GM19468 (cell line): ENCODE measurements around the gene TEX29.

Experiments used
- ATAC-seq: cut with Tn5 transposase; IDR thresholded peaks from one replicate; pipeline ENCODE4 v1.9.1; 2021; ENCODE audit warnings: mild to moderate bottlenecking, moderate library complexity, moderate number of reproducible peaks; ENCODE audit not compliant: unreplicated experiment; ENCODE audit errors: extremely low read depth

The TEX29 gene

DNA sequence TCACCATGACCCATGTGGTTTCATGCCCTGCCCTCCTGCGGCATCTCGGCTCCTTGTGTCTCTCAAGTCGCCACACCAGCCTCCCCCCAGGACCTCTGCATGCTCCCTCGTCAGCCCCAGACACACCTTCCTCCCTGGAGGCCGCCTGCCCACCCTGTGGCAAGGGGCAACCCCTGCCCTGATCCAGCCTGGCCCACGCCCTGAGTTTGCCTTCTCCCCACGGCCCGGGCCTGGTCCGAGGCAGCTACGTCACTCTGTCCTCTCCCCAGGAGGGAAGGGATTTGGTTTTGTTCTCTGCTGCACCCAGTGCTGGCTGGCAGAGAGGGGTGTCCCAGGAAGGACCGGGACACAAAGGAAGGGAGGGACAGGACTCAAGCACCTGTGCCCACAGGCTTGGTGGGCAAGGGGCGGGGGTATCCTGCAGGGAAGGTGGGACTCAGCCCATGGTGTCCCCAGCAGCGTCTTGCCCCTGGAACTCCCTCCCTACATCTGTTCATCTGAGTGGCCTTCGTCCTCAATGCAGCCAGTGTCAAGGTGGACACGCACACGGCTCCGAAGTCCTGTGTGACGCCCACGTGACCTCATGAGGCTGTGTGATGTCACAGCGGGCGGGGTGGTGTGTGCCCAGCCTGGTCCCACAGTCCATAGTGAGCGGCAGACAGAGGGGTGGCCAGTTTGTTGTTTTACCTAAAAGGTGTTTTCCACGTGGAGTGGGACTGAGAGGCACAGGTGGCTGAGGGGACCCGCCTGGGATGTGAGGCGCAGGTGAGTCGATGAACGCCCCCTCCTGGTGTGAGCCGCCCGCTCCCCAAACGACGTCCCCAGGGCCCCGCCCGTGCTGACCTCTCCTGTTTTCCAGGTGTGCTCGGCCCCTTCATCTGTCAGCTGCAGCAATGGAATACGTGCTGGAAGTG lies at the start of gene TEX29:
Gene TEX29, plus strand, starts transcription at position 645 of the 914 bp plus-strand sequence. Its CDS starts 249 bp downstream, at position 894.
- no peak for ATAC-seq

DNA sequence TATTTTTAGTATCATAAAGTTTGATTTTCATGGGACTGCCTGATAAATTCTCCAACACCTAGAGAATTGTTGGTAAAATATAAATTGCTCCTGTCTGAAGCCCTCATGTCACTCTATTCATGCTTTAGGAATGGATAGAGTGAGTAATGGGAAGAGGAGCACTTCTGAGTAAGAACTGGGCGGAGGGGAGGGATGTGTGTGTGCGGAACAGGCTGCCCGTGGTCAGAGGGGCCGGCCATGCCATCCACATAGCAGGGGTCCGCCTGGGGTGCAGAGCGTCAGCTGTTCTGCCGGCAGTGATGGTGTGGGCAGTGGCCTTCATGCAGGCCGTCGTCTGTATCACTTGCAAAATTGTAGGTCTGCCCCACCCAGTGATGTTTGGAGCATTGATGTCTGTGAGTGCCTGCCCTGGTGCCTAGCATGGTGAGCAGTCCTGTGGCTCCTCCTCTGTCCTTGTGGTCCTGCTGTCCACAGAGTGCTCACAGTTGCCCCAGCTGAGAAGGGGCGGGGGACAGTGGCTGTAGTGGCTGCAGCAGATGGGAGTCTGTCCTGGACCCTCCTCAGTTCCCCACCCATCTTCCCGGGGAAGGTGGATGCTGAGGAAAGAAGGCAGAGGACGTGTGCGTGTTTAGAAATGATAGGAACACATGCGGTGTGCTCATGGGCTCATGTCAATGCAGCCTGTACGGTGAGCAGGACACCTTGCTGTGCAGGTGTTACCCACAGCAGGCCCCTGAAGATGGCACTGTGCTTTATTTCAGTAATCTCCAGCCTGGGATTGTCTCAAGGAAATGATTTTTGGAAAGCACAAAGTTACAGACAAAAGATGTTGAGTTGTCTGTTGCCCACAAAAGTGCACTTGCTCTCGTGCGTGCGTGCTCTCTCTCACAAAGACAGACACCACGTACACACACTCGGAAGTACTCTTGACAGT lies 49.4 kb upstream of the TEX29 start:
- no peak for ATAC-seq

DNA sequence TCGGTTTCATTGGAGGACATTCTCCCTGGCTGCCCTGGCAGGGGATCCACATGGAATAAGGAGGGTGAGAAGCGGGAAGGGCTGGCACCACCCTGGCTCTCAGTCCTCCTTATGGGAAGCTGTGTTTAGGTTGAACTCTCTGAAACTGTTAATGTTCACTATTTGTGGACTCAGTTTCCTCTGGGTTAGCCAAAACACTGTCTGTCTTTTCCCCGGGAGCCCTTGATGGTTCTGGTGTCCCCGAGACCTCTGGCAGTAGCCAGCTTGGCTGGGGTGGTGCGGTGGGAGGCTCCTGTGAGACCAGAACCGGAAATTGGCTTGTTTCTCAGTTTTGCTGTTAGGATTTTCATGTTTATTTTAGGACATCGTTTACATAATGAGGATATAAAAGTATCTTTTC lies 48.3 kb upstream of the TEX29 start:
- no peak for ATAC-seq

DNA sequence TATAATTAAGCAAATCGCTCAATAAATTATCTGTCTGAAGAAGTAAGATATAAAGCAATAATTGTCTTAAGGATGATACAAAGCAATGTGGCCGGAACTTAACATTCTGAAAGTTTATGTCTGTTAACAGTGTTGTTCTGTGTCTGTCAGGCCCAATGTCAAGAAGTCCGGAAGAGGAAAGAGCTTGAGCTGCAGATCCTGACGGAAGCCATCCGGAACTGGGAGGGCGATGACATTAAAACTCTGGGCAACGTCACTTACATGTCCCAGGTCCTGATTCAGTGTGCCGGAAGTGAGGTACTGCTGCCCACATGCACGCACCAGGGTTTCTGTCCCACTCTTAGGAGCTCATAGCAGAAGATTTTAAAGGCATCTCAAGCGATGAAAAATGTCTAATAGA lies 45.1 kb upstream of the TEX29 start:
- ATAC-seq = no peak

DNA sequence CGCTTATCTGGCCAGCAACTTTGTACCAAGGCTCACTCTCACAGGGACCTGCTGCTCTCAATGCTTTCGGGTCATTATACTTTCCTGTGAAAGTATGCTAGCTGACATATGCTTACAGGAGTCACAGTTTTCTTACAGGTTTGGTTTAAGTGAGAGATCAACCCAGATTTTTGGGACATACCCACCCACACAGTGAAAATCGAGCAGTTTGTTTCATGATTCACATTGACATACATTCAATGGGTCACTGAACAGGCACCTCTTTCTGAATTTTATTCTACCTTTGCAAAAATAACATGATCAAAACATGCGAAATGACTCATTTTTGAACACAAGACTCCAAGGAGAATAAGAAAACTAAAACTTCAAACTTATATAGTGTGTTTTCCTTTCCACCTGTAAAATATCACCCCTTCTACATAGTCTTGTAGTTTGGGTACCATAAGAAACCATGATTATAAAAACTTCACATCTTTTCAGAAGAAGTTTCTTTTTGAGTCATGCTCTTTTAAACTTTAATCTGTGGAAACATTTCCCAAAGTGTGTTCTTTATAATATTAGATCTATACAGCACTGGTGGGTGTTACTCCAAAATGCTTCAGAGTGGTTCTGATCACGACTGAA lies 44.3 kb upstream of the TEX29 start:
- no peak for ATAC-seq

DNA sequence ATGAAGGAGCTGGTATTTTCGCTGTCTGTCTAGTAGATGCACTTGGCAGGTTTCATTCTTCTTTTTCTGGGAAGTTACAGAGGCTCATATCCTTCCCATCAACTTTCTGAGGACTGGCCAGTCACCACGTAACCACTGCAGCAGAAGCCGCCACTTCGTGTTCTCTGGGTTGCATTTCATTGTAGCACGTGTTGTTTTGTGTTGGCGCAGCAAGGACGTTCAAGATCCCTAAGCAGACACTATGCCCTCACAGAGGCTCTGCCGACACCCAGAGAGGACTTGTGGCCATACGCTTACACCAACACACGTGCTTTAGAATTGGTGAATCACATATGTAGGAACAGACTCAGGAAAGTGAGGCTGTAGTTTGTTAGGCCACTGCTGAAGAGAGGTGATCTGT lies 42.2 kb upstream of the TEX29 start:
- ATAC-seq = no peak

DNA sequence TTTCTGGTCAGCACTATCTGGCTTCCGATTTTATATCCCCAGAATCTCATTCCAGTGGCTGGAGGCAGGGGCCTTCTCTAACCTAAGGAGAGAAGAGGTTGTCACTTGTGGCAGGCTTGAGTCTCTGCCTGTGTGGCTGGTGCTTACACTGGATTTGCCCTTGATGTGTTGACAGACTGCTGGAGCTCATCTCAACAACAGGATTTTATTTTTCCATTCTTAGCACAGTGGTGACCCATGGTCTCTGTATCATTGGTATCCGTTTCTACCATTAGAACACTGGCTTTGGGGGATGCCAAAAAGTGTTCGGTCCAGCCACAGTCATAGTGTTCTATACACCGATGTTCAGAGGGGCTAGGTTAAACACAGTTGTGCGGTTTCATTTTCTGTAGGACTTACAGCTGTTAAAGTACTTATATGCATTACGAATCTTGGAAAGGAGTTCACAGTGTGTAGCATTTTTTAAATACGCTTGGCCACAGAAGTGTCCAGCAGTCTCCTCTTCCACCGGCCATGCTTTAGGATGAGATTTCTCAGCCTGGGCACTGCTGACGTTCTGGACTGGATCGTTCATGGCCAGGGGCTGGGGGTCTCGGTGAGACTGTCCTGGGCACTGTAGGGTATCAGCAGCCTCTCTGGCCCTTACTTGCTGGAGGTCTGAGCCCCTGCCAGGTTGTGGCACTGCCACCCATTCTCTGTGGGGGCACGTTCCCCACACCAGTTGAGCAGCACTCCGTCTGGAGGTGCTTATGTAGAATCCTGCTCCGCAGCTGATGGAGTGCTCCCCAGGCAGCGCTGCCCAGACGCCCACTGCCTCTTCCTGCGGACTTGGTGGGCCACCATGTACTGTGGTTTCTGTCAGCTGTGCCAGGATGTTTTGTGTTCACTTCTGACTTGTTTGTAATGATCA lies 41.4 kb upstream of the TEX29 start:
- no peak for ATAC-seq

DNA sequence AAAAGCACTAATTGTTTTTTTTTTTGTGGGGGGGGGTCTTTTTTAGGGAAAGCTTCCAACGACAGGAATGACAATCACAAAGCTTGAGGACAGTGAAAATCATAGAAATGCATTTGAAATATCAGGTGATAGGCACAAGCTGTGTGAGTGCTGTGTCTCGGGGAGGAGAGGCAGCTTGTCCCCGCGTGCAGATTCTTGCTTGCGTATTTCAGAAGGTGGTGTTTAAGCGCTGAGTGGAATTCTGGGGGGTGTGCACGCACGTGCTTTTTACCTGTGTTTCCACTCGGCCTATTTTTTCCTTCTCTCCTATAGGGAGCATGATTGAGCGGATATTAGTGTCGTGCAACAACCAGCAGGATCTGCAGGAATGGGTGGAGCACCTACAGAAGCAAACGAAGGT lies 40.2 kb upstream of the TEX29 start:
- no peak for ATAC-seq

DNA sequence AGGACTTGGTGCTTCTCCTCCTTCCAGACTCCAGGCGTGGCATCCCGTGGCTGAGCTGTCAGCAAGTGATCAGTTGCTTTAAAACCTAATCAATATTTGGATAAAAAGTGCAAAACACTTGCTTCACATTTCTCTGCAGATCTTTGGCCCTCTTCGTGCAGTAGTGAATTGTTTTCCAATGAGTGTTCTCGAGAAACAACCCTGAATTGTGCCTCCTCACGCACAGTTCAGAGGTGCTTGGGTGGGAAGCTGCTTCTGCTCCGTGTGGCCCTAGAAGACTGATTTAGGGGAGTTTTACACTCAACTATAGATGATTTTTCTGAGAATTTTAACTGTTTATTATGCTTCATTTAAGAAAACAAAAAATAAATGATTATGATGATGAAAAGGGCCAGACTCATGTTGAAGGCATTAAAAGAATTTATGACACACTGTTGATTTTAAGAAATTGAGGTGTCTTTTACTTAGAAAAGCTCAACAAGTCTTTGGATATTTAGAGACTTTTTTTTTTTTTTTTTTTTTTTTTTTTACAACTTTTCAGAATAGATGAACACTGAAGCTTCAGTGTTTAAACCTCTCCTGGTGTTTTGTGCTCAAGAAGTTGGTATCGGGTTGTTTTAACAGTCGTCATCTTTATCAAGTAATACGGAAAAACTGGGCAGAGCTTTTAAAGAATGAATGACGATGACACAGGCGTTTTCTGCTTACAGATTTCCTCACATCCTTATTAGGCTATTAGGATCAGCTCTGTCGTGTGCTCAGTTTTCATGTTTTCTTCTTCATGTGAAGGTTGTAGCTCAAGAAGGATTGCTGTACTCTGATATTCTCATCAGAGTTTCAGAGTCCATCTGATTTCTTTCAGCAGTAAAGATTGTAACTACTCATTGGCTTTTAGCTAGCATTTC lies 39.5 kb upstream of the TEX29 start:
- no peak for ATAC-seq

DNA sequence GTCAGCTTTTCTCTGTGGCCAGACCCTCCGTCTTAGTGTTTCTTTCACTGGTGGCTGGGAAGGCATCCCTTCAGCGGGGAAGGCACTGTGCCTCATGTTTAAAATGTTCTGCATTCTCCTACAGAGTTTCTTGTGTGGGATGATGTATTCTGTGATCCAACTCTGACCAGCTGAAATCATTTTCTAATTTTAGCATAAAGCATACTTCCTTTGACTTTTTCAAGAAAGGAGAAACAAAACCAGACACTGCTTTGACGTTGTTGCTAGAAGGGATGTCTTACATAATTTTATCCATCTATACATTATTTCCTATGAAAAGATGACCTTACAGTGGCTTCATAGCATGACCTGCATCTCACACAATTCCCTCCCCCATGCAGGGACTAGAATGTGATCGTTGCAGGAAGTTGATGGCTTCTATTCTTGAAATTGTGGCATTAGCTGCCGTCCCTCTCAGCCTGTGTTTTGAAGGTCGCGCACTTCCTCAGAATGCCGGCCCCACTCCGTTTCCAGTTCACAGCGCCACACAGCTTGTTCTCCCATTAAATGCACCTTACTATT lies 38.6 kb upstream of the TEX29 start:
- ATAC-seq = no peak

DNA sequence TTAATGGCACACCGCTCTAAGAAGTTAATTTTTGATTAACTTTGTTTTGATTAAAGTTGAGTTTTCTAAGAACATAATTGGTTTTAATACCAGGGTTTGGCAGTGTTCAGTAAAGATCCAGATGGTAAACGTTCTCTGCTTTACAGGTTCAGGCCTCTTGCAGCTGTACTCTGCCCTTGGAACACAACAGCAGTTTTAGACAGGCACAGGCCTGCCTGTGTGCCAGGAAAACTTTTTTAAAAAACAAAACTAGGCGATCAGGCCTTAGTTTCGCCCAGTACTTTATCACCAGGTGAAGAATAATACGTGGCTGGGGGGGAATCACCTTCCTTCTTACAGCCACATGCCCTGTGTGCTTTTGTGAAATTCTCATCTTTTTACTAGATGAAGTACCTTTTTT lies 38.0 kb upstream of the TEX29 start:
- no peak for ATAC-seq

DNA sequence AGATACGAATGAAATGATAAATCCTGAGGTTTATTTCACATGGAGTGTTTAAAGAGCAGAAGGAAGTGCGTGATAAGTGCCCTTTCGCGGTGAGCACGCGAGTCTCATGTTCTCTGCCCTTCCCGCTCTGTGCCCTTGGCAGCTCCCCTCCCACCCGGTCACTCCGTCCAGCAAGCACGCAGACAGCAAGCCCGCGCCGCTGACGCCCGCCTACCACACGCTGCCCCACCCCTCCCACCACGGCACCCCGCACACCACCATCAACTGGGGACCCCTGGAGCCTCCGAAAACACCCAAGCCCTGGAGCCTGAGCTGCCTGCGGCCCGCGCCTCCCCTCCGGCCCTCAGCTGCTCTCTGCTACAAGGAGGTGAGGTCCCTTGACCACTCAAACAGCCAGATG lies 37.4 kb upstream of the TEX29 start:
- ATAC-seq = no peak

DNA sequence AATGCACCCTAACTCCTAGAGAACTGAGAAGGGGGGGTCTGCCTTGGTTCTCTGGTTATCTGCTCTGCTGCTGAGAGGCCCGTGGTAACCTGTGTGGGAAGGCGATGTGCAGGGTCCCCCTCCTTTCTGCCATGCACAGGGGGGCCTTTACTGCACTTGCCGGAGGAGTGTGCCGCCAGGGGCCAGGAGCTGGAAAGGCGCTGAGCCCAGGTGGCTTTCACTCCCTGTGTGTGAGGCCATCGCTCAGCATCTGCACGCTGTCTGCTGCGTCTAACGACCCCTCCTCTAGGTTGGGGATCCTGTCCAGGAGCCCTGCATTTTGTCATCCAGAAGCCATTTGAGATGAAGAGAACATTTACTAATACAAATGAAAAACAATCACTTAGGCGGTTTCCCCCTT lies 37.0 kb upstream of the TEX29 start:
- no peak for ATAC-seq

DNA sequence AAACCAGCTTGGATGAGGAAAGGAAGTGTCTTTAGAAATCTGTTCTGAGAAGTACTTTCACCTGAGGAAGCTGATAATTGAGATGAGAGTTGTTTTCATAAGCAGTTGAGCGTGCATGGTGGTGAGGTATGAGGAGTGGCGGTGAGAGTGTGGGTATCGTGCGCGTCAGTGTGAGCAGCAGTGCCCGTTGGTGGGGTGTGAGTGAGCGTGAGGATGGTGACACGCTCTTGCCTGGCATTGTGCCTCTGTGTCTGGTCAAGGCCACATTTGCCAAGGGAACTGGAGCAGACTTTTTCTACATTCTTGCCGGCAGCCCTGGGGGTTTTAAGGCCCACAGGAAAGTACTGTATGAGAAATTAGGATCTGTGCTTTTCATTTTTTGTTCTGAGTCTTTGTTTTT lies 36.5 kb upstream of the TEX29 start:
- no peak for ATAC-seq

DNA sequence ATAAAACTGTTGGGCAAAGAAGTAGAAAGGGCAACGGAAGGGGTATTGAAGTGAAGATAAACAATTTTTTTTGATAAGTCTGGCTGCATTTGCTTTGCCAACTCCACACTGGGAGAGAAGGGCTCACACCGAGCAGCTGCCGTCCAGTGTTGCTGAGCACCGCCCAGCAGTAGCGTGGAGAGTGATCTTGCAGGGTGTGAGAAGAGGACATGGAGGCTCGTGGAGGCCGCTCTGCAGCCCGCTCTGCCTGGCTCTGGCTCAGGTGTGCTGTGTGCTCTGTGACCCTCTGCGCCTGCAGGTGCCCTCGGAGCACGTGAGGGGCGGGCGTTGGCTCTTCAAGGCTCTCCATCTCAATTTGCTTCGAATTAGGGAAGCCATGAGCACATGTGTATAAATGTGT lies 35.9 kb upstream of the TEX29 start:
- no peak for ATAC-seq

DNA sequence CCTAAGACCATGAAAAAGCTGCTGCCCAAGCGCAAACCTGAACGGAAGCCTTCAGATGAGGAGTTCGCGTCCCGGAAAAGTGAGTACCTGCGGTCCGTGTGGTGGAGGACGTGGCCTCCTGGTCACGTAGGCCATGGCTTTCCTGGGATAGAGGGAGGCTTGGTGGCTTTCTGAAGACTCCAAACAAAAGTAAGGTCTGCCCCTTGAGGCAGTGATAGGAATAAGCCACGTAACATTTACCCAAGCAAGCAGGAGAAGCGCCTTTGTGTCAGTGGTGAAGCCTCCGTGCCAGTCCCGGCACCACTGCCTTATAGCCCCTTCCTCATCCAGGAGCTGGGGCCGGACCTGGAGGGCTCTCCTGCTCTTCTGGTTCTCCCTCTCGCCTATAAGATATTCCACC lies 34.3 kb upstream of the TEX29 start:
- no peak for ATAC-seq

DNA sequence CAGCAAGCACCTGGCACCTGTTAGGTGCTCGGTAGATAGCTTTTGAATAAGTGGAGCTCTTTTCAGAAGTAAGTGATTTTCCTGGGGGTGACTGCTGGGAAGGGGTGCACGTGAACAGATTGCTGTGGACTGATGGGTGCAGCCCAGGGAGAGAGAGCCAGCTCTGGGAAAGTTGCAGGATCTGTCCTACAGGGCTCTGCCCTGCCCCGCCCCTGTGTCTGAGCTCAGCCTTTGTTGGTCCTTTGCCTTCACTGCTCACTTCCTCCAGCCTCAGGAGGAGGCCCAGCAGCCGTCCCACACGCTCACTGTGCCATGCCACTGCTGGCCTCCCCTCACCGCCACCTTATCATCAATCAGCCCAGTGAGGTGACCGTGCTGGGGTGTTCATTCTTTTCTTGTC lies 33.7 kb upstream of the TEX29 start:
- ATAC-seq = no peak

DNA sequence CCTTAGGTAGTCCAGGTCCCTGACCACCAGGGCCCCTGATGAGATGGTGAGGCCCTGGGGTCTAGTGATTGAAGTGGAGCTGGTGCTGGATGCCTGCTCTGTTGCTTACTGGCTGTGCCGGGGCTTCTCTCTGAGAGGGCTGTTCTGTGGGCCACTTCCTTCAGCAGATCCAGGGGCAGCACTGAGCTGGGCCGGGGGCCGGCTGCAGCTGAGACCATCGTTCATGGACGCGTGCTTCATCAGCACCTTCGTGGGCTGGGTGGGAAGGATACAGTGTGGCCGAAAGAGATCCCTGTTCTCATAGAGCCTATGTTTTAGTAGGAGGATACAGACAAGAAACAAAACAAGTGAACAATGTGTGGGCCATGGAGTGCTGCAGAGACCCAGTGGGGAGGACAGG lies 33.2 kb upstream of the TEX29 start:
- no peak for ATAC-seq
